Left lobe of liver (tissue), 2 donors: ENCODE results near the gene TRAFD1. TPM values are rescaled to one million over a fixed set of nuclear protein-coding genes. Genes with fewer than 3 reads are reported as not detected.

Experiments used
- ATAC-seq: fragments of 200-7000 bp; cut with Tn5 transposase; one replicate; pipeline ENCODE4 v1.9.1; 2020; ENCODE audit warnings: mild to moderate bottlenecking, moderate library complexity
- DNase-seq: peaks from one replicate; pipeline ENCODE4 v3.0.0-alpha.2; 2020; ENCODE audit warnings: low spot score
- total RNA-seq: library from RNA; stranded (reverse); gene quantifications from one replicate; pipeline ENCODE4 v1.2.1, GENCODE V29; 2021
- donor health status: DM: no; HTN: no; CAD: no; lungs with moderate emphysema.
- donor health status: DM: no; HTN: yes; CAD: no.

TRAFD1 gene
- total RNA-seq, 1 donor from 2014 or later: 9.8 TPM

GRCh38 chr12:112115259-112116045 is 9.9 kb upstream of the TRAFD1 start:
- peak; percentile 29 for DNase-seq

GRCh38 chr12:112116232-112117060 is 8.9 kb upstream of the TRAFD1 start:
- DNase-seq (peak; percentile 70), ATAC-seq (peak; percentile 96)

More at GRCh38 chr12:112115259-112116045, 9.9 kb upstream of the TRAFD1 start:
- ATAC-seq: no peak

- ATAC-seq: no peak
- DNase-seq: no peak
Measured at GRCh38 chr12:112117685-112118084, 7.7 kb upstream of the TRAFD1 start.

GRCh38 chr12:112121780-112122565 is 3.4 kb upstream of the TRAFD1 start:
- ATAC-seq: no peak
- DNase-seq: no peak

- ATAC-seq: peak; percentile 41
Measured at GRCh38 chr12:112122823-112123690, 2.3 kb upstream of the TRAFD1 start.

GRCh38 chr12:112124918-112125249 is 476 bp upstream of the TRAFD1 start:
- no peak for ATAC-seq
- no peak for DNase-seq

More at GRCh38 chr12:112122823-112123690, 2.3 kb upstream of the TRAFD1 start:
- peak; percentile 45 for DNase-seq

GRCh38 chr12:112126000-112126438 is 659 bp downstream of the TRAFD1 start:
- DNase-seq: peak; percentile 47
- no peak for ATAC-seq

GRCh38 chr12:112126911-112127310 is 1.6 kb downstream of the TRAFD1 start:
- no peak for ATAC-seq

GRCh38 chr12:112130441-112130998 is 5.2 kb downstream of the TRAFD1 start:
- no peak for DNase-seq
- ATAC-seq: peak; percentile 45

More at GRCh38 chr12:112126911-112127310, 1.6 kb downstream of the TRAFD1 start:
- DNase-seq: no peak

GRCh38 chr12:112131686-112132085 is 6.3 kb downstream of the TRAFD1 start:
- DNase-seq (no peak), ATAC-seq (no peak)

GRCh38 chr12:112133418-112133817 is 8.1 kb downstream of the TRAFD1 start:
- no peak for ATAC-seq

GRCh38 chr12:112134731-112135130 is 9.4 kb downstream of the TRAFD1 start:
- DNase-seq (no peak), ATAC-seq (peak; percentile 19)

More at GRCh38 chr12:112133418-112133817, 8.1 kb downstream of the TRAFD1 start:
- no peak for DNase-seq

GRCh38 chr12:112140728-112141127 is 15.4 kb downstream of the TRAFD1 start:
- ATAC-seq (no peak), DNase-seq (peak; percentile 39)

- DNase-seq (no peak), ATAC-seq (no peak)
Measured at GRCh38 chr12:112146123-112146522, 20.8 kb downstream of the TRAFD1 start.

- ATAC-seq: no peak
- DNase-seq: peak; percentile 24
Measured at GRCh38 chr12:112148031-112148513, 22.7 kb downstream of the TRAFD1 start.

- ATAC-seq (no peak), DNase-seq (peak; percentile 44)
Measured at GRCh38 chr12:112149596-112149995, 24.2 kb downstream of the TRAFD1 start.

GRCh38 chr12:112151766-112152541 is 26.6 kb downstream of the TRAFD1 start:
- DNase-seq (peak; percentile 29), ATAC-seq (peak; percentile 16)

GRCh38 chr12:112153181-112153892 is 28.0 kb downstream of the TRAFD1 start:
- ATAC-seq (peak; percentile 45), DNase-seq (peak; percentile 21)
